ENCODE measurements around the gene KRT12. TPM values are rescaled to one million over a fixed set of nuclear protein-coding genes. Genes with fewer than 3 reads are reported as not detected.
A peak's percentile ranks its signal among the peaks of the same experiment; 100 is the strongest.

Gene KRT12
- total and polyA plus RNA-seq, 2 experiments from 2014 or later = not detected

- Histone ChIP-seq H3K4me3 (no peak overlapping the region), H4K20me1 (ENCODE audit: insufficient read depth, poor library complexity, severe bottlenecking) (no peaks in the 10 kb centered on the region), H3K27me3 (no peaks in the 10 kb centered on the region), H3K4me1 (ENCODE audit: insufficient read depth) (no peaks in the 10 kb centered on the region), H3K79me2 (no peaks in the 10 kb centered on the region), H3K9me3 (ENCODE audit: low read depth) (no peaks in the 10 kb centered on the region), H3K4me2 (no peak overlapping the region), H3K9me2 (replicated peaks; ENCODE audit: insufficient read depth) (no peaks in the 10 kb centered on the region), H3K36me3 (replicated peaks; ENCODE audit: insufficient read depth, low read depth) (no peaks in the 10 kb centered on the region), H3K27ac (no peak overlapping the region), H2AFZ (no peak overlapping the region)
- 80% methylated on average over 9 of the region's 9 CpGs for WGBS (ENCODE audit: low lambda C conversion rate, missing lambda C conversion rate)
- TF ChIP-seq EZH2 (IDR thresholded peaks at IDR 0.05; ENCODE audit: borderline replicate concordance) (no peak), CTCF (IDR thresholded peaks at IDR 0.05; ENCODE audit: poor library complexity) (no peak), EZH2phosphoT487 (IDR thresholded peaks at IDR 0.05; ENCODE audit: low read depth, severe bottlenecking, unreplicated experiment) (no peak)
- no peak for DNase-seq (ENCODE audit: low spot score)
Observed at GRCh38 chr17:40895106-40895730, 28.2 kb upstream of the KRT12 start.

- Histone ChIP-seq H3K36me3 (replicated peaks; ENCODE audit: insufficient read depth, low read depth) (no peaks in the 10 kb centered on the region), H3K9me2 (replicated peaks; ENCODE audit: insufficient read depth) (no peaks in the 10 kb centered on the region), H3K4me3 (no peak overlapping the region), H3K27me3 (no peaks in the 10 kb centered on the region), H3K4me2 (no peak overlapping the region), H3K27ac (no peak overlapping the region), H3K79me2 (no peaks in the 10 kb centered on the region), H3K9me3 (ENCODE audit: low read depth) (no peaks in the 10 kb centered on the region), H2AFZ (no peak overlapping the region), H4K20me1 (ENCODE audit: insufficient read depth, poor library complexity, severe bottlenecking) (no peaks in the 10 kb centered on the region), H3K4me1 (ENCODE audit: insufficient read depth) (peaks cover 3% of the 10 kb centered on the region)
- DNase-seq (ENCODE audit: low spot score) = no peak
- 79% methylated on average over 2 of the region's 2 CpGs for WGBS (ENCODE audit: low lambda C conversion rate, missing lambda C conversion rate)
- no peak for TF ChIP-seq EZH2 (IDR thresholded peaks at IDR 0.05; ENCODE audit: borderline replicate concordance)
- TF ChIP-seq CTCF (IDR thresholded peaks at IDR 0.05; ENCODE audit: poor library complexity) = no peak
- TF ChIP-seq EZH2phosphoT487 (IDR thresholded peaks at IDR 0.05; ENCODE audit: low read depth, severe bottlenecking, unreplicated experiment) = no peak
Observed at GRCh38 chr17:40888196-40888720, 21.2 kb upstream of the KRT12 start.

- Histone ChIP-seq H3K4me1 (ENCODE audit: insufficient read depth) (peaks cover 3% of the 10 kb centered on the region), H3K4me2 (no peak overlapping the region), H3K27me3 (no peaks in the 10 kb centered on the region), H3K9me3 (ENCODE audit: low read depth) (no peaks in the 10 kb centered on the region), H4K20me1 (ENCODE audit: insufficient read depth, poor library complexity, severe bottlenecking) (no peaks in the 10 kb centered on the region), H3K27ac (peak overlapping the region; percentile 19), H3K4me3 (no peak overlapping the region), H3K9me2 (replicated peaks; ENCODE audit: insufficient read depth) (no peaks in the 10 kb centered on the region), H3K79me2 (no peaks in the 10 kb centered on the region), H2AFZ (no peak overlapping the region), H3K36me3 (replicated peaks; ENCODE audit: insufficient read depth, low read depth) (no peaks in the 10 kb centered on the region)
- 54% methylated on average over 3 of the region's 3 CpGs for WGBS (ENCODE audit: low lambda C conversion rate, missing lambda C conversion rate)
- no peak for TF ChIP-seq EZH2phosphoT487 (IDR thresholded peaks at IDR 0.05; ENCODE audit: low read depth, severe bottlenecking, unreplicated experiment)
- TF ChIP-seq EZH2 (IDR thresholded peaks at IDR 0.05; ENCODE audit: borderline replicate concordance) = no peak
- no peak for TF ChIP-seq CTCF (IDR thresholded peaks at IDR 0.05; ENCODE audit: poor library complexity)
- peak; percentile 37 for DNase-seq (ENCODE audit: low spot score)
Observed at GRCh38 chr17:40886090-40886489, 19.1 kb upstream of the KRT12 start.
